H1 (cell line): ENCODE results near the gene RAP1GAP.

Experiments
- CHD1 ChIP-seq: IDR thresholded peaks from 2 replicates; pipeline ENCODE4 v1.6.1; 2012; ENCODE audit warnings: low read depth, low read length, improper control_type of control experiment
- CHD2 ChIP-seq: IDR thresholded peaks from 2 replicates; pipeline ENCODE4 v1.6.1; 2012; ENCODE audit warnings: low read length, improper control_type of control experiment
- CTCF ChIP-seq, 3 experiments: IDR thresholded peaks; 1 replicate in 2 of 3; 2 replicates in 1 of 3; pipeline versions ENCODE4 v1.5.1 to v1.6.1; 2011; ENCODE audit warnings: low read length in 3 of 3, mild to moderate bottlenecking in 3 of 3, inconsistent platforms in 2 of 3, low read depth in 1 of 3, moderate library complexity in 1 of 3; ENCODE audit not compliant: insufficient read depth in 1 of 3; ENCODE audit errors: control extremely low read depth in 1 of 3
- POLR2AphosphoS5 ChIP-seq: IDR thresholded peaks from 2 replicates; pipeline ENCODE4 v1.6.1; 2011; ENCODE audit warnings: low read depth, low read length
- RBBP5 ChIP-seq: IDR thresholded peaks from 2 replicates; pipeline ENCODE4 v1.7.1; 2012; ENCODE audit warnings: low read depth, mild to moderate bottlenecking, inconsistent platforms, low read length, moderate library complexity, borderline replicate concordance
- RFX5 ChIP-seq: IDR thresholded peaks from 2 replicates; pipeline ENCODE4 v1.6.1; 2011; ENCODE audit warnings: low read depth, low read length, improper control_type of control experiment, borderline replicate concordance
- USF2 ChIP-seq: IDR thresholded peaks from 2 replicates; pipeline ENCODE4 v1.6.1; 2011; ENCODE audit warnings: low read length, improper control_type of control experiment

- TF ChIP-seq CTCF (IDR thresholded peaks at IDR 0.05; ENCODE audit: control extremely low read depth in 1 of 3, insufficient read depth in 1 of 3, low read depth in 1 of 3, low read length in 3 of 3) (no peak), RFX5 (no peak), CHD2 (no peak), CHD1 (no peak), POLR2AphosphoS5 (no peak), RBBP5 (no peak), USF2 (no peak)
Measured at GRCh38 chr1:21601278-21602048, 67.7 kb downstream of the RAP1GAP start.
